Measurements from ENCODE around the gene EXOC7. TPM values are rescaled to one million over a fixed set of nuclear protein-coding genes. Genes with fewer than 3 reads are reported as not detected.
"Not testable (repeated sequence)": the region's sequence is repeated elsewhere in the genome, so short reads cannot be mapped to it uniquely, and the experiment has no call there.

The EXOC7 gene
- total RNA-seq, 2 experiments from 2014 or later, result 43.5 to 46.6 TPM

DNA sequence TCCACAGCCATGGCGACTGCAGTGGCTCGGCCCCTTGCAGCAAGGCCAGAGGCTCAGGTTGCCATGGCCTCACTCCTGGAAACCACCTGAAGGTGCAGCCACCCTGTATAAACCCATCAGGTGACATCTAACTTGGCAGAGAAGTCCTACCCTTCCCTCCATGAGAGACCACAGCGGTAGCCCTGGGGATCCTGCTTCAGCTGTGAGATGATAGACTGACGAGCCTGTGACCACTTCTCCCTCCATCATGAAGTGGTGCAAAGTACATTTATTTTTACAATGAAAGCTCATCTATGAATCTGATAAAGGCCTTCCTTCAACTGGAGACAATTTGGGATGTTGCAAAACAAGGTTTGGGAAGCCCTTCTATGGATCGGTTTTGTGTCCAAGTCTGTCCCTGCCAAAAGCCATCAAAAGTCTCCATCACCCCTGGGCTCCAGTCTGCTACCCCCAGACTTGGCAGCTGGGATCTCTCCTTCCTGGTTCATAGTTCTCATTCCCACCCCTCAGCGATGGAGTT, 22.8 kb downstream of the EXOC7 start:
- H3K4me3 Mint-ChIP-seq, result no peak overlapping the region
- H3K4me1 Mint-ChIP-seq (ENCODE audit: low read depth), result peaks cover 35% of the 10 kb centered on the region
- CTCF ChIA-PET, result interaction anchor here (2.3 kb wide), 1 partner anchor 66 kb away, joined by 11 read pairs; no protein-coding TSS in a partner anchor
- DNase-seq, result no peak
- H3K9me3 Mint-ChIP-seq, result no peaks in the 10 kb centered on the region
- peaks cover 5% of the 10 kb centered on the region for H3K36me3 Mint-ChIP-seq (ENCODE audit: low read depth)
- no peak overlapping the region for H3K27ac Mint-ChIP-seq
- peaks cover 33% of the 10 kb centered on the region for H3K27me3 Mint-ChIP-seq (ENCODE audit: low read depth)
- intact Hi-C loops (cut with micrococcal nuclease), result no loop called here

DNA sequence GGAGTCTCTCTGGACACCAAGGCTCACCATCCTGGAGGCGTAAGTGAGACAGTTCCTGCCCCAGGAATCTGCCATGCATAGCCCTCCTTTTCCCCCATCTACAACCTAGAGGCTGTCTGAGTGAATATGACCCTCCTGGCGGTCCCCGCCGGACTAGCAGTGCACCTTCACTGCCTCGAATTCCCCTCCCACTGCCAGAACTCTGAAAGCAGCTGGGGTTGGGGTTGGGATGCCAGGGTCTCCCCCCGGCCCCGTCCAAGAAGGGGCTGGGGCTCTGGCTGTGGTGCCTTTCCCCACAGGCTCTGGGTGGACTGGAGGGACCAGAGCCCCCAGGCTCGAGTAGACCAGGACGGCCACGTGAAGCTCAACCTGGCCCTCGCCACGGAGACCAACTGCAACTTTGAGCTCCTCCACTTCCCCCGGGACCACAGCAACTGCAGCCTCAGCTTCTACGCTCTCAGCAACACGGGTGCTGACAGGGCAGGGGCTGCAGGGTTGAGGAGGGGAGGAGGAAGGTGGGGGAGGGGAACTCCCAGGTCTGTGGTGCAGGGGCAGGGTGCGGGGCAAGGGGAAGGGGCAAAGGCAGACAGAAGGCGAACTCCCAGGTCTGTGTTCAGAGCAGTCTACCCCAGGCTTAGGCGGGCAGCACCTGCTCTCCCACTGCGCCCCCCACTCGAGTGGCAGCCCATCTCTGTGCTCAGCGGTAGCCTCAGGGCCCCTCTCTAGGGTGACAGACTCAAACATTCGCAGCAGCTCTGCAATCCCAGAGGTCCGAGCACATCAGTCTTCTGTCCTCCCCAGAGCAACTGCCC, 23.4 kb downstream of the EXOC7 start:
- Mint-ChIP-seq H3K4me1 (ENCODE audit: low read depth) (peaks cover 42% of the 10 kb centered on the region), H3K4me3 (no peak overlapping the region), H3K36me3 (ENCODE audit: low read depth) (peaks cover 5% of the 10 kb centered on the region), H3K27me3 (ENCODE audit: low read depth) (peaks cover 40% of the 10 kb centered on the region), H3K27ac (no peak overlapping the region), H3K9me3 (no peaks in the 10 kb centered on the region)
- intact Hi-C loops (cut with micrococcal nuclease), result no loop called here
- DNase-seq, result no peak
- CTCF ChIA-PET, result interaction anchor here (2.3 kb wide), 1 partner anchor 66 kb away, joined by 11 read pairs; no protein-coding TSS in a partner anchor

DNA sequence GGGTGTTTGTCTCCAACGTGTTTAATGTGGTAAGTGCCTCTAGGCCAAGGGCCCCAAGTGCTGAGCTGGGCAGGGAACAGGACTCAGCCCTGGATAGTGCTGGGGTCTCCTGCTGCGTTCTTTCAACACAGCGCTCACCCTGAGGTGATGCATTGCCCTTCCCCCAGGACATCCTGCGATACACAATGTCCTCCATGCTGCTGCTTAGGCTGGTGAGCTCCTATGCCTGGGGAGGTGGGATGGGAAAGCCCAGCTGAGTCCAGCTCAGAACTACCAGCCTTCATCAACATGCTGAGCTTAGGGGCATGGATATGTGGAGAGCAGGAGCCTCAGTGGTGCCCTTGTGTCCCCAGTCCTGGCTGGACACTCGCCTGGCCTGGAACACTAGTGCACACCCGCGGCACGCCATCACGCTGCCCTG, 24.0 kb downstream of the EXOC7 start:
- H3K27me3 Mint-ChIP-seq (ENCODE audit: low read depth), result peaks cover 45% of the 10 kb centered on the region
- no peaks in the 10 kb centered on the region for H3K9me3 Mint-ChIP-seq
- H3K27ac Mint-ChIP-seq, result no peak overlapping the region
- H3K4me3 Mint-ChIP-seq, result no peak overlapping the region
- H3K36me3 Mint-ChIP-seq (ENCODE audit: low read depth), result peaks cover 3% of the 10 kb centered on the region
- DNase-seq, result no peak
- CTCF ChIA-PET, result interaction anchor here (2.3 kb wide), 1 partner anchor 65 kb away, joined by 11 read pairs; no protein-coding TSS in a partner anchor
- H3K4me1 Mint-ChIP-seq (ENCODE audit: low read depth), result peaks cover 46% of the 10 kb centered on the region
- intact Hi-C loops (cut with micrococcal nuclease), result no loop called here

- H3K4me3 Mint-ChIP-seq, result no peak within 1 kb of the TSS
- DNase-seq, result no peak
- peaks cover 47% of the 10 kb centered on the region for H3K4me1 Mint-ChIP-seq (ENCODE audit: low read depth)
- peaks cover 46% of the 10 kb centered on the region for H3K27me3 Mint-ChIP-seq (ENCODE audit: low read depth)
- no peaks in the 10 kb centered on the region for H3K9me3 Mint-ChIP-seq
- no peaks in the 10 kb centered on the region for H3K36me3 Mint-ChIP-seq (ENCODE audit: low read depth)
- CTCF ChIA-PET, result interaction anchor here (1.6 to 2.3 kb wide), 2 partner anchors 64 to 74 kb away, joined by 3 to 11 read pairs; no protein-coding TSS in a partner anchor
- intact Hi-C loops (cut with micrococcal nuclease), result no loop called here
- no peak within 1 kb of the TSS for H3K27ac Mint-ChIP-seq
These were observed 24.6 kb downstream of the EXOC7 start, which contains the start of gene ZACN for GRCh38 chr17:76078860-76079534. ZACN (plus strand) TSS chr17:76079182; CDS start chr17:76079265, 83 bp downstream.

DNA sequence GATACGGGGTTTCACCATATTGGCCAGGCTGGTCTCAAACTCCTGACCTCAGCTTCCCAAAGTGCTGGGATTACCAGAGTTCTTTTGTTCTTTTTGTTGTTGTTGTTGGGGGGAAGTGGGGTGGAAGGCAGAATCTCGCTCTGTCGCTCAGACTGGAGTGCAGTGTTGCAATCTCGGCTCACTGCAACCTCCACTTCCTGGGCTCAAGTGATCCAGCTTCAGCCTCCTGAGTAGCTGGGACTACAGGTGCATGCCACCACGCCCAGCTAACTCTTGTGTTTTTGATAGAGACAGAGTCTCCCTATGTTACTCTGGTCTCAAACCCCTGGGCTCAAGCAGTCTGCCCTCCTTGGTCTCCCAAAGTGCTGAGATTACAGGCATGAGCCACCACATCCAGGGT, 25.2 kb downstream of the EXOC7 start:
- H3K9me3 Mint-ChIP-seq; H3K36me3 Mint-ChIP-seq (ENCODE audit: low read depth); intact Hi-C loops (cut with micrococcal nuclease); DNase-seq; H3K27ac Mint-ChIP-seq; H3K4me3 Mint-ChIP-seq: not testable (repeated sequence)
- Mint-ChIP-seq H3K4me1 (ENCODE audit: low read depth) (peaks cover 49% of the 10 kb centered on the region), H3K27me3 (ENCODE audit: low read depth) (peaks cover 53% of the 10 kb centered on the region)
- CTCF ChIA-PET, result interaction anchor here (0.7 to 1.6 kb wide), 3 partner anchors 20 to 74 kb away, joined by 3 to 4 read pairs (median 4); no protein-coding TSS in a partner anchor

- intact Hi-C loops (cut with micrococcal nuclease), result no loop called here
- H3K27me3 Mint-ChIP-seq (ENCODE audit: low read depth), result peaks cover 53% of the 10 kb centered on the region
- DNase-seq, result no peak
- H3K27ac Mint-ChIP-seq, result no peak overlapping the region
- H3K9me3 Mint-ChIP-seq, result no peaks in the 10 kb centered on the region
- no peak overlapping the region for H3K4me3 Mint-ChIP-seq
- CTCF ChIA-PET, result interaction anchor here (0.7 to 1.6 kb wide), 3 partner anchors 19 to 73 kb away, joined by 3 to 4 read pairs (median 4); no protein-coding TSS in a partner anchor
- H3K4me1 Mint-ChIP-seq (ENCODE audit: low read depth), result peaks cover 52% of the 10 kb centered on the region
- no peaks in the 10 kb centered on the region for H3K36me3 Mint-ChIP-seq (ENCODE audit: low read depth)
These were observed 25.9 kb downstream of the EXOC7 start for GRCh38 chr17:76077584-76078110.

DNA sequence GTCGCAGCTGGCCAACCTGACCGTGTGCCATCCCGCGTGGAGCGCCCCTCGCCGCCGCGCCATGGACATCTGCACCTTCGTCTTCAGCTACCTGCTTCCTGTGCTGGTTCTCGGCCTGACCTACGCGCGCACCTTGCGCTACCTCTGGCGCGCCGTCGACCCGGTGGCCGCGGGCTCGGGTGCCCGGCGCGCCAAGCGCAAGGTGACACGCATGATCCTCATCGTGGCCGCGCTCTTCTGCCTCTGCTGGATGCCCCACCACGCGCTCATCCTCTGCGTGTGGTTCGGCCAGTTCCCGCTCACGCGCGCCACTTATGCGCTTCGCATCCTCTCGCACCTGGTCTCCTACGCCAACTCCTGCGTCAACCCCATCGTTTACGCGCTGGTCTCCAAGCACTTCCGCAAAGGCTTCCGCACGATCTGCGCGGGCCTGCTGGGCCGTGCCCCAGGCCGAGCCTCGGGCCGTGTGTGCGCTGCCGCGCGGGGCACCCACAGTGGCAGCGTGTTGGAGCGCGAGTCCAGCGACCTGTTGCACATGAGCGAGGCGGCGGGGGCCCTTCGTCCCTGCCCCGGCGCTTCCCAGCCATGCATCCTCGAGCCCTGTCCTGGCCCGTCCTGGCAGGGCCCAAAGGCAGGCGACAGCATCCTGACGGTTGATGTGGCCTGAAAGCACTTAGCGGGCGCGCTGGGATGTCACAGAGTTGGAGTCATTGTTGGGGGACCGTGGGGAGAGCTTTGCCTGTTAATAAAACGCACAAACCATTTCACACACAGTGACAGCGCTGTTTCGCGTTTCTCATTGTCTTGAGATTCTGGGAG, 26.6 kb downstream of the EXOC7 start:
- peak; percentile 72 for DNase-seq
- Mint-ChIP-seq H3K4me3 (peak overlapping the region; percentile 63), H3K4me1 (ENCODE audit: low read depth) (peaks cover 52% of the 10 kb centered on the region), H3K27me3 (ENCODE audit: low read depth) (peaks cover 53% of the 10 kb centered on the region), H3K9me3 (no peaks in the 10 kb centered on the region), H3K36me3 (ENCODE audit: low read depth) (no peaks in the 10 kb centered on the region), H3K27ac (no peak overlapping the region)
- CTCF ChIA-PET, result interaction anchor here (1.3 to 1.6 kb wide), 3 partner anchors 22 to 72 kb away, joined by 3 to 4 read pairs (median 4); no protein-coding TSS in a partner anchor
- intact Hi-C loops (cut with micrococcal nuclease), result no loop called here

DNA sequence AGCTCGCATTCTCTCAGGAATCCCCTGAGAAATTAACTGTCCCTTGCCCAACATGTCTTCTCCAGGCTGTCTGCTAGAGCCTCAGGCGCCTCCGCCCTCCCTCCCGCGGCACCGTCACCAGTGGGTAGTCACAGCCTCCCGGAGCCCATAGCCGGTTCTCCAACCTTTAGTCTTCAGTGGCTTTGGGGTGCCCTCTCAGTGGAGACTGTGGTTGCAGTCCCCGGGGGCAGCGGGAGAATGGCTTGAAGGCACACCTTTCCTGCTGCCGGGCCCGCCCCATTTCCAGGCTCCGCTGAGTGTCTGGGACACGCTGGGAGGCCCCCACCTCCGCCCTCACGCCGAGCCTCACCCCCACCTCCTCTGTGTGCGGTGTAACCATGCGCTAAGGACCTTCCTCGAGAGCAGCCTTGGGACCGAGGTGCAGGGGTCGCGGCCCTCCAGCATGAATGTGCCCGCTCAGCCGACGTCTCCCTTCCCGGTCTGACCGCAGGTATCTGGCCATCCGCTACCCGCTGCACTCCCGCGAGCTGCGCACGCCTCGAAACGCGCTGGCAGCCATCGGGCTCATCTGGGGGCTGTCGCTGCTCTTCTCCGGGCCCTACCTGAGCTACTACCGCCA, 27.3 kb downstream of the EXOC7 start:
- H3K27me3 Mint-ChIP-seq (ENCODE audit: low read depth), result peaks cover 53% of the 10 kb centered on the region
- DNase-seq, result no peak
- H3K27ac Mint-ChIP-seq, result no peak overlapping the region
- H3K36me3 Mint-ChIP-seq (ENCODE audit: low read depth), result no peaks in the 10 kb centered on the region
- H3K4me1 Mint-ChIP-seq (ENCODE audit: low read depth), result peaks cover 55% of the 10 kb centered on the region
- H3K4me3 Mint-ChIP-seq, result peak overlapping the region; percentile 63
- CTCF ChIA-PET, result interaction anchor here (1.5 kb wide), 2 partner anchors 21 to 62 kb away, joined by 3 to 4 read pairs; no protein-coding TSS in a partner anchor
- H3K9me3 Mint-ChIP-seq, result no peaks in the 10 kb centered on the region
- intact Hi-C loops (cut with micrococcal nuclease), result no loop called here

- peaks cover 53% of the 10 kb centered on the region for H3K27me3 Mint-ChIP-seq (ENCODE audit: low read depth)
- H3K4me1 Mint-ChIP-seq (ENCODE audit: low read depth), result peaks cover 61% of the 10 kb centered on the region
These were observed 28.0 kb downstream of the EXOC7 start for GRCh38 chr17:76075364-76076145.

More at GRCh38 chr17:76075364-76076145, 28.0 kb downstream of the EXOC7 start:
- H3K27ac Mint-ChIP-seq, result no peak overlapping the region
- intact Hi-C loops (cut with micrococcal nuclease), result loop anchor here (1.0 kb wide), 1 partner anchor 61 kb away; no protein-coding TSS in a partner anchor
- H3K36me3 Mint-ChIP-seq (ENCODE audit: low read depth), result no peaks in the 10 kb centered on the region
- CTCF ChIA-PET, result interaction anchor here (1.5 kb wide), 2 partner anchors 20 to 61 kb away, joined by 3 to 4 read pairs; no protein-coding TSS in a partner anchor
- peak; percentile 50 for DNase-seq
- no peaks in the 10 kb centered on the region for H3K9me3 Mint-ChIP-seq
- H3K4me3 Mint-ChIP-seq, result peak overlapping the region; percentile 53
